GM19099 (cell line): ENCODE data around the gene DAAM2.

ENCODE experiments used
- POLR2A ChIP-seq: IDR thresholded peaks from 3 replicates; pipeline ENCODE4 v1.6.1; 2011; ENCODE audit warnings: low read depth; ENCODE audit not compliant: insufficient read length; ENCODE audit errors: extremely low read depth

The DAAM2 gene

GRCh38 chr6:39870950-39871349 lies 78.8 kb downstream of the DAAM2 start:
- TF ChIP-seq POLR2A = no peak

GRCh38 chr6:39873439-39873838 lies 81.3 kb downstream of the DAAM2 start:
- no peak for TF ChIP-seq POLR2A

- no peak for TF ChIP-seq POLR2A
These were observed 83.9 kb downstream of the DAAM2 start for GRCh38 chr6:39876111-39876510.

GRCh38 chr6:39876826-39877225 lies 84.7 kb downstream of the DAAM2 start:
- TF ChIP-seq POLR2A = no peak

GRCh38 chr6:39879535-39879934 lies 87.4 kb downstream of the DAAM2 start:
- no peak for TF ChIP-seq POLR2A

GRCh38 chr6:39880594-39880993 lies 88.4 kb downstream of the DAAM2 start:
- TF ChIP-seq POLR2A = no peak

GRCh38 chr6:39881851-39882530 lies 89.8 kb downstream of the DAAM2 start:
- TF ChIP-seq POLR2A = no peak

GRCh38 chr6:39882531-39882899 lies 90.3 kb downstream of the DAAM2 start:
- TF ChIP-seq POLR2A = no peak

GRCh38 chr6:39884696-39885095 lies 92.5 kb downstream of the DAAM2 start:
- no peak for TF ChIP-seq POLR2A

GRCh38 chr6:39885691-39886090 lies 93.5 kb downstream of the DAAM2 start:
- TF ChIP-seq POLR2A = no peak

- TF ChIP-seq POLR2A = no peak
These were observed 94.7 kb downstream of the DAAM2 start for GRCh38 chr6:39886871-39887270.

- no peak for TF ChIP-seq POLR2A
These were observed 95.7 kb downstream of the DAAM2 start for GRCh38 chr6:39887692-39888450.

- TF ChIP-seq POLR2A = no peak
These were observed 97.1 kb downstream of the DAAM2 start for GRCh38 chr6:39889229-39889628.

GRCh38 chr6:39891353-39891752 lies 99.2 kb downstream of the DAAM2 start:
- TF ChIP-seq POLR2A = no peak

- TF ChIP-seq POLR2A = no peak
These were observed 99.8 kb downstream of the DAAM2 start for GRCh38 chr6:39891976-39892375.

GRCh38 chr6:39892490-39893129 lies 100.4 kb downstream of the DAAM2 start:
- TF ChIP-seq POLR2A = no peak
